Fibroblast of skin of back (primary cell): ENCODE measurements around the gene FAM217A.

Source experiments
- DNase-seq: peaks from one replicate; pipeline ENCODE4 v3.0.0-alpha.2; 2013

FAM217A gene

GRCh38 chr6:4085332-4085700 lies 6.4 kb upstream of the FAM217A start:
- peak; percentile 74 for DNase-seq

GRCh38 chr6:4084444-4085331 lies 5.8 kb upstream of the FAM217A start:
- no peak for DNase-seq

- no peak for DNase-seq
Measured at GRCh38 chr6:4074478-4075235, 4.3 kb downstream of the FAM217A start.

- DNase-seq, result no peak
Measured at GRCh38 chr6:4071330-4071729, 7.6 kb downstream of the FAM217A start.

DNA sequence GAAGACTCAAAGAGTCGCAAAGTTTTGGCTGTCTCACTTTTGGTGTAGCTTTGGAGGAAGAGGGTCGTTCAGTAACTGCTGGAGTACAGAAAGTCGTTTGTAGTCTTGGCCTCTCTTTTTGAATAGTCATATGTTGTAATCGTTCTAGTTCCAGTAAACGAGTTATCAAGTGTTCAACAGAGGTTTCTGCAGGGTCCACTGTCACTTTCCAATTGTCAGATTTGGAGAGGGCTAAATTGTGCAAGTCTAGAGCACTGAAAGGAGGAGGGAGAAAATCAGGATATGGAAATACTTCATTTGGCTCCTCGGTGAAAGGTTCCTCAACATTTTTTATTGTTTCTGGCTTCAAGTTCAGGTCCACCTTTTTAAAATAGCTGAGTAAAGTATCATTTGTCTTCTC lies 9.7 kb downstream of the FAM217A start:
- DNase-seq, result no peak

GRCh38 chr6:4067673-4068072 lies 11.3 kb downstream of the FAM217A start:
- no peak for DNase-seq

GRCh38 chr6:4066029-4066755 lies 12.7 kb downstream of the FAM217A start:
- no peak for DNase-seq

- peak; percentile 91 for DNase-seq
Measured at GRCh38 chr6:4059115-4059777, 19.7 kb downstream of the FAM217A start.

DNA sequence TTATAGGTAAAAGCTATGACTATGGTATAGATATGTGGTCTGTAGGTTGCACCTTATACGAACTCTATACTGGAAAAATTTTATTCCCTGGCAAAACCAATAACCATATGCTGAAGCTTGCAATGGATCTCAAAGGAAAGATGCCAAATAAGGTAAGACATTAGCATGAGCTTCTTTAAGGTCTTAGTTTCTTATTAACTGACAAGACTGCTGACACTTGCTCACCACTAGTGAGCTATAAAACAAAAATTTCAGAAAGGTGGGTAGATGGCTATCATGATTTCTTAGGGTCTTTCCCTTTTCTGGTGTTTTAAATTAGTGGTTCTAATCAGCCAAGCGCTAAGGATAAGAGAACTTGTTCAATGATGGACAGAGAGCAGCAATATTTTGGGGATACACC lies 21.9 kb downstream of the FAM217A start:
- DNase-seq, result no peak

GRCh38 chr6:4055420-4056041 lies 23.4 kb downstream of the FAM217A start:
- peak; percentile 85 for DNase-seq

DNA sequence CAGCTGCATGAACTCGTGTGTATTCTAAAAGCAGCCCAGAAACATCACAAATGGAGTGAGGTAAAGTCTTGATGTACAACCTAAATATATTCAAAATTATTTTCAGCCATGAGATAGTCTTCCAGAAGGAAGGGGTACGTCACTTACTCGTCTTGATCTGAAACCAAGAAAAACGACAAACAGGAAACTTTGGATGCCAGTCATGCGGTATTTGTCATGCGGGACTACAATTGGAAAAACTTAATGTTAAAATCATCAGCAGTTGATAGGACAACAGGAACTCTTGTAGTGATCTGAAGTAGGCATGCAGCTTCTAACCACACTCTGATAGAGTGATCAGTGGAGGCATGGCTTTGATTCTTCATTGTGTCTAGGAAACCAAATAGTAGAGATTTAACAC lies 29.7 kb downstream of the FAM217A start:
- DNase-seq, result no peak

DNA sequence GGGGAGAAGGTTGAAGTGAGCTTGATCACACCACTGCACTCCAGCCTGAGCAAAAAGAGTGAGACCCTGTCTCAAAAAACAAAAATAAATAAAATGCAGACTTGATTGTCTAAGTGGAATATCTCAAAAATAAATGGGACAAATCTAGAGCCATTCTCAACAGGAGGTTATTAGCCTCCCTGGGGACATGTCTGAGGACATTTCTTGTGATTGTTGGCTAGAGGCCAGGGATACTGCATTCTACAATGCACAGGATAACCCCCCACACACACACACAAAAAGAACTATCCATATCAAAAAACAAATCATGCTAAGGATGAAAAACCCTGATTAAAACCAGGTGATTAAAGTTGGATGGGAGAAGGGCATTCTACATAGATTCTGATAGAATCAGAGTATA lies 37.5 kb downstream of the FAM217A start:
- DNase-seq, result peak; percentile 51

GRCh38 chr6:4039348-4039747 lies 39.6 kb downstream of the FAM217A start:
- DNase-seq, result no peak

DNA sequence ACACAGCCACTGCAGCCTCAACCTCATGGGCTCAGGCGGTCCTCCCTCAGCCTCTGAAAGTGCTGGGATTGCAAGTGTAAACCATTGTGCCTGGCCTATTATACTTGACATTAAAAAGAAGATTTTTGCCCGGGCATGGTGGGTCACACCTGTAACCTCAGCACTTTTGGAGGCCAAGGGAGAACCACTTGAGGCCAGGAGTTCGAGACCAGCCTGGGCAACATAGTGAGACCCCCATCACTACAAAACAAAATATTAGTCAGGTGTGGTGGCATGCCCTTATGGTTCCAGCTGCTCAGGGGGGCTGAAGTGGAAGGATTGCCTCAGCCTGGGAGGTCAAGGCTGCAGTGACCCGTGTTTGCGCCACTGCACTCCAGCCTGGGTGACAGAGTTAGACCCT lies 42.4 kb downstream of the FAM217A start:
- no peak for DNase-seq

DNA sequence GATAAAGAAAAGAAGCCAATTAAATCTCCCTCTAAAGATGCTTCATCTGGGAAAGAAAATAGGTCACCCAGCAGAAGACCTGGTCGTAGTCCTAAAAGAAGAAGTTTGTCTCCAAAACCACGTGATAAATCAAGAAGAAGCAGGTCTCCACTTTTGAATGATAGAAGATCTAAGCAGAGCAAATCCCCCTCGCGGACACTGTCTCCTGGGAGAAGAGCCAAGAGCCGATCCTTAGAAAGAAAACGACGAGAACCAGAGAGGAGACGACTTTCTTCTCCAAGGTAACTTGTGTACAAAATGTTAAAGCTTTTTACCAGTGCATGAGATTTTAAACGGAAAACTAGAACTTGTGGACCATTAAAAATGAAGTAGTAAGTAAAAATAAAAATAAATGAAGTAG lies 46.5 kb downstream of the FAM217A start:
- no peak for DNase-seq

GRCh38 chr6:4031442-4031841 lies 47.5 kb downstream of the FAM217A start:
- DNase-seq, result no peak

DNA sequence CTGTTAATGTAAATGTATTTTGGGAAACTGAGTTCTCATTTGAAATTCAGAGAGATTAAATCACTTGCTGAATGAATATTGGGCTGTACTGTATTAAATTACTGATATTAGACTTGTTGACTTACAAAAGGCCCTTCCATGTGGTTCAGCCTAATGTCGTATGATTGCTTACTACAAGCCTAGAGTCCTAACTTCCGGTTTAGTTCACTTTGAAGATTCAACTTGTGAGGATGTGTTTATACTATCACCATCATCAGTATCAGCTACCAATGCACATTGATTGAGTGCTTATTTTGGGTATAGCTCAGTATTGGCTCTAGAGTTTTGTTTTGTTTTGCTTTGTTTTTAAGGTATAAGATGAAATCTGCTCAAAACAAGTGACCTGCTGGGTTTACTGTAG lies 48.3 kb downstream of the FAM217A start:
- DNase-seq, result no peak

DNA sequence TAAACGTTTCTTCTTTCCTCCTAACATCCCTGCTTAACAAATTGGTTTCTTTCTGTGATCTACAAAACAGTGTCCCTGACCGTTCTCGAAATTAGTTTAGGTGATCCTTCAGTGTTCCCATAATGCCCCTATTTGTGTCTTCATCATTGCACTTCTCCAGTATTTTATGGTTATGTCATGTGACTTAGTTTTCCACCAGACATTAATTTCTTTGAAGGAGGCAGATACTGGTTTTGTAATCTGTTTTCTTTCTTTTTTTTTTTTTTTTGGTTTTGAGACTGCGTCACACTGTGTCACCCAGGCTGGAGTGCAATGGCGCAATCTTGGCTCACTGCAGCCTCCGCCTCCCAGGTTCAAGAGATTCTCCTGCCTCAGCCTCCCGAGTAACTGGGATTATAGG lies 49.2 kb downstream of the FAM217A start:
- DNase-seq, result no peak

- no peak for DNase-seq
Measured at GRCh38 chr6:4028051-4028450, 50.9 kb downstream of the FAM217A start.

DNA sequence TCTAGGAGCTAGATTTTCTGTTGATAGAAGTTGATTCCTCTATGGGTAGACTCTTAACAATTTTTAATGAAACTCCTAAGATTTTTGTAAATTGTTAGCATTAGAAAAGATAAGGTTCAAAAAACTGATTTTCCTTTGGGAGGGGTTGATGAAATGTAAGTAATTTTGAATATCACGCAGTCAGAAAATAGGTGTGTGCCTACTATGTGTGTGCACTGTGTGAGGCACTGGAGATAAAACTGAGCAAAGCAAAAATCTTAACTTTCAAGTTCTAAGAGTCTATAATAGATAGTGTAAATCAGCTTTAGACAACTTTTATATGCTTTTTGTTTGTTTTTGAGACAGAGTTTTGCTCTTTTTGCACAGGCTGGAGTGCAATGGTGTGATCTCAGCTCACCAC lies 53.3 kb downstream of the FAM217A start:
- no peak for DNase-seq

GRCh38 chr6:4023240-4023639 lies 55.7 kb downstream of the FAM217A start:
- DNase-seq, result no peak
